ENCODE results near the gene BRWD1.

BRWD1 gene

GRCh38 chr21:39134288-39134810 is 179.1 kb downstream of the BRWD1 start:
- no peak for DNase-seq (ENCODE audit: low read depth)

All from T follicular helper cell (primary cell).